Spleen (tissue), 11 donors: ENCODE results near the gene DDX4. TPM values are rescaled to one million over a fixed set of nuclear protein-coding genes. Genes with fewer than 3 reads are reported as not detected.

Experiments
- DNase-seq: peaks from one replicate; pipeline ENCODE4 v3.0.0-alpha.2; 2020
- H3K27ac ChIP-seq, 8 donors: fragments of 200-600 bp; sonication (generic) in 7 of 8; 1 replicate in 4 of 8; 2 replicates in 4 of 8; pipeline versions ENCODE4 v1.5.0 to v1.8.0; 2016 to 2021; ENCODE audit warnings: inconsistent platforms in 4 of 8, mild to moderate bottlenecking in 4 of 8, moderate library complexity in 1 of 8
- H3K27me3 ChIP-seq, 7 donors: fragments of 200-600 bp; sonication (generic) in 6 of 7; replicated peaks in 1 of 7; 1 replicate in 4 of 7; 2 replicates in 3 of 7; pipeline versions ENCODE4 v1.5.0 to v1.8.0; 2016 to 2021; ENCODE audit warnings: inconsistent platforms in 3 of 7, mild to moderate bottlenecking in 1 of 7
- H3K36me3 ChIP-seq, 6 donors: fragments of 200-600 bp; sonication (generic) in 5 of 6; 1 replicate in 4 of 6; 2 replicates in 2 of 6; pipeline versions ENCODE4 v1.5.0 to v1.8.0; 2016 to 2021; ENCODE audit warnings: inconsistent platforms in 2 of 6
- H3K4me1 ChIP-seq, 6 donors: fragments of 200-600 bp; sonication (generic) in 5 of 6; 1 replicate in 3 of 6; 2 replicates in 3 of 6; pipeline versions ENCODE4 v1.5.0 to v1.8.0; 2016 to 2021; ENCODE audit warnings: inconsistent platforms in 3 of 6
- H3K4me3 ChIP-seq, 8 donors: fragments of 200-600 bp; sonication (generic) in 7 of 8; 1 replicate in 4 of 8; 2 replicates in 4 of 8; pipeline versions ENCODE4 v1.5.0 to v1.8.0; 2016 to 2021; ENCODE audit warnings: inconsistent platforms in 4 of 8, mild to moderate bottlenecking in 4 of 8, moderate library complexity in 2 of 8
- H3K9me3 ChIP-seq, 8 donors: fragments of 200-600 bp; sonication (generic) in 7 of 8; 1 replicate in 4 of 8; 2 replicates in 4 of 8; pipeline versions ENCODE4 v1.5.0 to v1.8.0; 2016 to 2021; ENCODE audit warnings: inconsistent platforms in 4 of 8
- CTCF ChIP-seq, 11 experiments: fragments of 200-600 bp in 7 of 11; fragments of 450-650 bp in 4 of 11; sonication (generic) in 4 of 11; IDR thresholded peaks in 8 of 11; conservative IDR thresholded peaks in 3 of 11; 1 replicate in 7 of 11; 2 replicates in 4 of 11; pipeline versions ENCODE4 v1.4.0 to v1.8.0; 2016 to 2021; ENCODE audit warnings: antibody characterized with exemption in 11 of 11, inconsistent platforms in 4 of 11, mild to moderate bottlenecking in 1 of 11
- POLR2A ChIP-seq, 3 donors: fragments of 450-650 bp; IDR thresholded peaks; one replicate each; pipeline ENCODE4 v1.5.1; 2017; ENCODE audit warnings: antibody characterized with exemption in 3 of 3, mild to moderate bottlenecking in 1 of 3
- POLR2AphosphoS5 ChIP-seq, 3 donors: sonication (generic); formaldehyde crosslinking; IDR thresholded peaks; one replicate each; pipeline ENCODE4 v1.5.1; 2017; ENCODE audit warnings: antibody characterized with exemption in 3 of 3
- WGBS, 5 donors: extraction: QIAGEN DNeasy Blood & Tissue Kit in 3 of 5; methylation state at CpG; one replicate each; pipeline versions ENCODE4 v1.1.5 to v1.1.7; 2013 to 2018; 5-methylcytosine and 5-hydroxymethylcytosine counted together
- intact Hi-C: fragments of 100-400 bp; cut with DNase I; formaldehyde crosslinking; loops from one replicate; pipeline ENCODE4 v1.15.0; 2023; ENCODE audit warnings: low total_unique reads
- polyA plus RNA-seq, 3 donors: library from polyadenylated mRNA; stranded (reverse); fragments of 200-250 nt; gene quantifications; one replicate each; pipeline ENCODE4 v1.2.1, GENCODE V29; 2013
- total RNA-seq, 7 donors: library from RNA; depleted of rRNA in 3 of 7; stranded (reverse); fragments of >200 nt in 3 of 7; fragmentation: NEBNext Ultra II Directional in 4 of 7; extraction: Animal tissue kit (Norgen Biotek cat#: 25700) in 4 of 7; gene quantifications; one replicate each; pipeline versions ENCODE4 v1.1.0 to v1.2.1, GENCODE V29; 2016 to 2021
- donor health status: healthy with polysubstance abuse.
- donor health status: DM: no; HTN: no; CAD: no; lungs with moderate emphysema.
- donor health status: DM: no; HTN: no; CAD: no.
- donor health status: Bipolar disorder and iron deficiency.
- donor health status: healthy.
- donor health status: DM: no; HTN: no; CAD: no.
- donor health status: DM: yes; HTN: yes; CAD: no.

The DDX4 gene
- total and polyA plus RNA-seq, 10 donors: 0.07 to 0.30 TPM; not detected in 8

GRCh38 chr5:55823151-55823796 is 85.4 kb downstream of the DDX4 start:
- H3K27me3 ChIP-seq: peaks cover 3 to 56% (median 21%) of the 10 kb centered on the region in 7 donors
- no peaks in the 10 kb centered on the region for H3K9me3 ChIP-seq
- intact Hi-C loops: no loop called here
- no peak overlapping the region for H3K4me3 ChIP-seq
- TF ChIP-seq POLR2AphosphoS5 (IDR thresholded peaks at IDR 0.05): no peak
- no peak for TF ChIP-seq POLR2A (IDR thresholded peaks at IDR 0.05)
- TF ChIP-seq CTCF (IDR thresholded peaks at IDR 0.05 in 8 of 11, conservative IDR thresholded peaks at IDR 0.05 in 3 of 11): no peak
- DNase-seq: no peak
- H3K36me3 ChIP-seq: no peaks in the 10 kb centered on the region
- 75 to 84% (median 81%) methylated on average over 1 of the region's 1 CpG for WGBS, 5 donors
- H3K4me1 ChIP-seq: peaks cover 0 to 9% (median 3%) of the 10 kb centered on the region in 6 donors
- H3K27ac ChIP-seq: no peak overlapping the region

GRCh38 chr5:55829956-55830355 is 92.1 kb downstream of the DDX4 start:
- Histone ChIP-seq H3K27ac (no peak overlapping the region), H3K4me3 (no peak overlapping the region), H3K36me3 (no peaks in the 10 kb centered on the region), H3K9me3 (peaks cover 0 to 8% (median 0%) of the 10 kb centered on the region in 8 donors), H3K27me3 (peaks cover 0 to 12% (median 0%) of the 10 kb centered on the region in 7 donors), H3K4me1 (no peaks in the 10 kb centered on the region)
- WGBS, 5 donors: 72 to 93% (median 91%) methylated on average over 3 of the region's 3 CpGs
- no peak for TF ChIP-seq POLR2A (IDR thresholded peaks at IDR 0.05)
- TF ChIP-seq POLR2AphosphoS5 (IDR thresholded peaks at IDR 0.05): no peak
- TF ChIP-seq CTCF (IDR thresholded peaks at IDR 0.05 in 8 of 11, conservative IDR thresholded peaks at IDR 0.05 in 3 of 11): no peak
- intact Hi-C loops: no loop called here
- DNase-seq: no peak

- Histone ChIP-seq H3K27me3 (peaks cover 0 to 6% (median 0%) of the 10 kb centered on the region in 7 donors), H3K9me3 (peaks cover 0 to 8% (median 0%) of the 10 kb centered on the region in 8 donors), H3K4me1 (no peaks in the 10 kb centered on the region), H3K36me3 (no peaks in the 10 kb centered on the region), H3K4me3 (no peak overlapping the region), H3K27ac (no peak overlapping the region)
- TF ChIP-seq POLR2A (IDR thresholded peaks at IDR 0.05): no peak
- no peak for TF ChIP-seq CTCF (IDR thresholded peaks at IDR 0.05 in 8 of 11, conservative IDR thresholded peaks at IDR 0.05 in 3 of 11)
- no peak for TF ChIP-seq POLR2AphosphoS5 (IDR thresholded peaks at IDR 0.05)
- no peak for DNase-seq
- intact Hi-C loops: no loop called here
- 95 to 97% (median 95%) methylated on average over 17 of the region's 17 CpGs for WGBS, 5 donors
Observed at GRCh38 chr5:55832446-55832845, 94.6 kb downstream of the DDX4 start.

GRCh38 chr5:55836191-55836590 is 98.3 kb downstream of the DDX4 start:
- Histone ChIP-seq H3K36me3 (no peaks in the 10 kb centered on the region), H3K27me3 (no peaks in the 10 kb centered on the region), H3K9me3 (peaks cover 0 to 8% (median 0%) of the 10 kb centered on the region in 8 donors), H3K4me3 (no peak overlapping the region), H3K27ac (no peak overlapping the region), H3K4me1 (no peaks in the 10 kb centered on the region)
- DNase-seq: no peak
- TF ChIP-seq CTCF (IDR thresholded peaks at IDR 0.05 in 8 of 11, conservative IDR thresholded peaks at IDR 0.05 in 3 of 11) (no peak), POLR2AphosphoS5 (IDR thresholded peaks at IDR 0.05) (no peak)
- intact Hi-C loops: no loop called here
- WGBS, 5 donors: 64 to 86% (median 81%) methylated on average over 1 of the region's 1 CpG
